NCI-H2081 (cell line): Measurements from ENCODE around the gene B4GALT6.

Source experiments
- DNase-seq, 2 experiments: peaks; one replicate each; lab custom pipeline; 2025; lab: John Stamatoyannopoulos, UW

The B4GALT6 gene

DNA sequence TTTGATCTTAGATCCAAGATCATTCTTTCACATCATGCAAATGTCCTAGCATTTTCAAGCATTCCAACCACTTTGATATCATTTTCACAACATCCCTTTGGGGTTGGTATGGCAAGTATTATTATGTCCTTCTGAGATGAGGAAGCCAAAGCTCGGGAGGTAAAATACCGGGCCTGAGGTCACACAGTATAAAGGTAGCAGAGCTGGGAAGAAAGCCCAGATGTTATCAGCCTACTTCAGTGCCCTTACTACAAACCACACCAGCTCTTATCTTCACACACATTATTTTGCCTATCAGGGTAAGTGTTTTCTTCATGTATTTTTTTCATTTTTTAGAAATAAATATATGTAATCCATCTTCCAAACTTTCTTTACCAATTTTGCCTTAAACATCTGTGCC lies 4.2 kb upstream of the B4GALT6 start:
- no peak for DNase-seq

DNA sequence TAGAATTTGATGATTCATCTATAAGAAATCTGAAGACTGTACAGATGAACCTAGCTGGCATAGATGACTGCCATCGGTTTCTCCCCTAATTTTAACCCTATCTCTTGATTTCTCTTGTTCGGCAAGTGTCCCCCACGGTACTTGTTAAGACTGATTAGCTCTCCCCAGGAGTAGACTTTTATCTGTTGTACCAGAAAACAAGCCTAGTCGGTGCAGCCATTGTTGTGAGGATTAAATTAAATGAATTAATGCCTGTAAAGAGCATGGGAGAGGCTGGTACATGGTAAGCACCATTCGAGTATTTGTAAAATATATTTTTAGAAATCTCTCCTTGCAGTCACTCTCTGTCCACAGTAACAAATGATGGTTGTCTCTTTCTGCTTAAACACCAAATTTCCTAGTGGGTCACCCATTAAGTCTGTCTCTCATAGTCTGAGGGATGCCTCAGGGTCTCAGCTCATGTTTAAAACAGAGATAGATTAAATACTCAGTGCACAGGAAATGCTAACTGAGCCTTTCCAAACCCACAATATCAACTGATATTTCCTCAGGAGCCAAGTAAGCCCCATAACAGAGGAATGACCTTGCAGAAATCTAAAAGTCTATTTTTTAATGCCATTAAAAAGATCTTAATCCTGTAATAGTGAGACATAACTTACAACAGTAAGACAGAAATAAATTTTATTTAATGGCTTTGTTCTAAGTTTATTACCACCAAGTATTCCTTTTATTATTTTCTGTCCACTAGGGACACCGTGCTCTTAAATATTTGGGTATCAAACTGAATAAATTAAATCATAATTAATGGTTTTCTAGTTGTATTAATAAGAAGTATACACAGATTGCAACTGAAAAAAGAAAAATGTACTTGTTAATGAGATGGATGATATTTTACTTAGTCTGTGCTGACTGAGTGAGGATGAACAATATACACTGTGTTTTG lies 2.9 kb upstream of the B4GALT6 start:
- no peak for DNase-seq

DNA sequence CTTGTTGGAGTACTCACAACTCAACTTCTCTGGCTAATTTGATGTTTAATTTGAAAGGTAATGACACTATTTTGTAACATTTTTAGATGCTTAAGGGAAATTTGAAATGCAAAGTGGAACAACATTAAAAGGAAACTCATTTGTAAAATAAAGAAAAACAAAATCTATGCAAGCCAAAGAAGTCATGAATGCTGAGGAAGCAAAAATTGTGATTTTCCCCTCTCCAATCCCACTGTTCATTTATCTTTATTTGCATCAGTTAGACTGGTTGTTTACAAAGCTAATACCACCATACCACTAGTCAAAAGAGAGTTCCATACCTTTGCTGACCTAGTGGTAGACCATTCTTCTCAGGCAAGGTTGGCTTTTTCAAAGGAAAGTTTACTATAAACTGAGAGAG lies 2.2 kb upstream of the B4GALT6 start:
- DNase-seq: no peak

DNA sequence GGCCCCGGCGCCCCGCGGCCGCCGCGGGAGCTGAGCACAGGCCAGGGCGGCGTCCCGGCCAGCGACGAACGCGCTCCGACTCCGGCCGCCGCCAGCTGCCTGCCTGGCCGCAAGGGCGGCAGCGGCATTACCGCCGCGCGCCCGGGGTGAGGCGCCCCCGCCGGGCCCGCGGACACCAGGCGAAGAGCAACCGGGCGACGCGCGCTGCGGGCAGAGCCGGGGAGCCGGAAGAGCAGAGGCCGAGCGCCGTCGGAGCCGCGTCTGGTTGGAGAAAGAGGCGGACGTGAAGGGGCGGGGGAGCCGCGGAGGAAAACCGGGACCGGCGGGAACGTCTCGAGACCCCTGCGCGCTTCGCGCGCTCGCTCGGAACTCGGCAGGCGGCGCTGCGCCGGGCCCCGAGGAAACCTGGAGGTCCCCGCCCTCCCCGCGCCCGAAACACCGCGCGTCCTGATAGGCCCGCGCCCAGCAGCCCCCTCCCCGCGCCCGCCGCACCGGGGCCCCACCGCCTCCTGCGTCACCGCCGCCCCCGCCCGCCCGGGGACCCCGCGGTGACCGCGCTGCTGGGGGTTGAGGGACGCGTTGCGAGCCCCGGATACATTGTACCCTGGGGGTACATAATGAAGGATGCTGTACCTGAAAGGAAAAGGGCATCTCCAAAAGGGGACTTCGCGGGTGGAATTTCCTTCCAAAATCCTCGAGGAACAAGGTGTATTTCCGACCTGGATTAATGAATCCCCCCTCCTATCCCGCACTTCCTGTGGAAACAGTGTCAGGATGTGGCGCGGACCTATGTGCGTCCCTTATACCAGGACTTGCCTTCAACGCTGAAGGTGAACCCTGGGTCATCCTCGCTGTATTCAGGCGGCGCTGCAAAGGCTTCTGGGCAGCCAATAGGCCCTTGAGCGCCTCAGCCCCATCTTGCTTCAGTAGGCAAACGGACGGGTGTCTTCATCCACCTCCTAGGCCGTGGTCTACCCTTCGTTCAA lies 1.0 kb upstream of the B4GALT6 start:
- peak; percentile 86 to 90 for DNase-seq

DNA sequence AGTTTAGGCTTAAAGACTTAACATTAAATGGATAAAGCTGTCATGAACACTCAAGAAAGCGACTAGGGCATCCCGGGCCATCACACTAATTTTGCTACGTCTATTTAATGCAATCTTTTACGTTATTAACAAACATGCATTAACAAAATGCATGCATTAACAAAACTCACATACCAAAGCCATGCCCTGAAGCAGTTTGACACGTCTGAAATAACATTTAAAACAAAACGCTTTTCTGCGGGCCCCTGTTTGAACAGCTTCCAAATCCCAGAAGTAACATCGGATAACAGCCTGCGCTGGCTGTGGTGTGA lies 458 bp downstream of the B4GALT6 start:
- DNase-seq: no peak

DNA sequence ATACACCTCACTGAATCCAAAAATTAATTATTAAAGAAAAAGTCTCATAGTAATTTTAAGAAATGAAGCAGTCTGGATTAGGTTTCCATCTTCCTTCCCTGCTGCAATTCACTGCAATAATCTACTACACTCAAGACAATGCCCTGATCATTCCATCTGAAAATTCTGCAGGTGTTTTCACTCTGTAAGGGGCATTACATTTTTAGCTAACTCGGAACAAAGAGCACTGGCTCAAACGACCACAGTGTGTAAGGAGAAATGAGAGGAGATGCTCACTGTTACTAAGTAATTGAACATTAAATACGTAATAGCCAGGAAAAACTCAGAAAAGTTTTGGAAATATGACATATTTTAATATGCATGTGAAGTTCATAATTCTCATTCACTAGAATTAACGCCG lies 1.3 kb downstream of the B4GALT6 start:
- no peak for DNase-seq

DNA sequence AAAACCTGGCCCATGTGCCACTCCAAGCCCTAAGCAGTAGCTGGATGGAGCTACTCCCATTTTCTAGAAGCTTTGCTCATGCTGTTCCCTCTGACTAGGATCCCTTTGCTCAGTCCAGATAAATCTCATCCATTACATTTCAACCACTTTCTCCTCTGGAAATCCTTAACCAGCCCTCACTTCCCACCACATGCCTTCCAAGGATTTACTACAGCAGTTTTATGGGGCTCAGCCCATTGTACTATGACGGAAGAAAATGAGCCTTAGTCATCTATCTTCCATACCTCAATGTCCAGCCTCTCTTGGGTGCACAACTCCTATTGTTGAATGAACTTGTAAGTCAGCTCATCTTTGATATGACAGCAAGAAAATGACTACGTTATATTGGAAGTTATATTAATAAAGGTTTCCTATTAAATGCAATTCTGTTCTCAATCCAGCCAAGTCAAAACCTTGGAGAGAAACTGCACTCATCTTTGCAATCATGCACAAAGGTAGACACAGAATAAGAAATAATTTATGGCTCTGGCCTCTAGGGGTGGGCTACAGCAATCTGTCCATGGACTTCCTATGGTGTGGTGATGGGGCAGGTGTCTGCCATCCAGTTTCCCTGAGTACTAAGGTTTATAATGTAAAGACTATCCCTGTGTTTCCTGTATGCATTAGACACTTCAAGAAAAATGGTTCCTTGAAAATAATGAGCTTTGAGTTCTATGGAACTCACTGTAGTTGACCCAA lies 3.4 kb downstream of the B4GALT6 start:
- DNase-seq: peak in 1 of 2 experiments; percentile 8

DNA sequence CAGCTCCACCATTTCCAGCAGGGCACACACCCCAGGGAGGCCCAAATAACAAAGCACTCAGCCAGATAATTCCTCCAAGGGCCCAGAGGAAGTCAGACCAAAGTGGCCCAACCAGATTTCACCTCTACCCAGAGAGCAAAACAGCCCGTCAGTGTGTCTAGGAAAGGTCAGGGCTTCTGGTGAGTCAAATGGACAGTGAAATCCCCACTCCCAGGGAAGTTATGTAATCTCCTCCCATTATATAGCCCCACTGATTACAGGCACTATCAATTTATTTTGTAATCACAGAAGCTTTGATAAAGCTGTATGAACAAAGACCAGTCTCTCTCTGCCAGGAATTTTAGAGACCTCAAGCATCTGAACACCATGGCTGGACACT lies 4.0 kb downstream of the B4GALT6 start:
- no peak for DNase-seq

DNA sequence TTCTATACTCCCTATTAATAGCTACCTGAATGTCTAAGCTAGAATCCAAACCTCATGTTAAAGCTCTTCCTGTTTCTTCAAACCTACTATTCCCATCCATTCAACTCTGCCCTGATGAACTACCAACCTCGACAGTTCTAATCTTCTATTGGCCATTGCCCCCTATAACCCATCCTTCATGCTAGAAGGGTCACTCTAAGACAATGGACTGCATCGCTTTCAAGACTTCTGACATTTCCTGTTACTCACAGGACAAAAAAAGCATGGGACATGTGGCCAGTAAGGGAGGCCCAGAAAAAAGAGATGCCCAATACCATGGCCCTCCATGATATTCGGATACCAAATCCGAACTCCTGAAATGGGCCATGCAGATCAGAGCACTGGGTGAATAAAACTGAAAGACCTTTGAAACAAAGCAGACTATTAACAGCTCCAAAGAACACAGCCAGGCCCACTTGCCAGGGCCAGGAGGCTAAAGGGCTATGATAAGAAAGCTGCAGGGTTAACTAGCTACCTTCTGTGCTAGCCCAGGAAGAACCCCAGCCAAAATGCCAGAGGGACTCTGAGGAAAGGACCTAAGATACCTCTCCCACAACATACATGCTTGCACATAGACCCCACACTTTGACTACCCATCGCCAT lies 4.5 kb downstream of the B4GALT6 start:
- DNase-seq: no peak

DNA sequence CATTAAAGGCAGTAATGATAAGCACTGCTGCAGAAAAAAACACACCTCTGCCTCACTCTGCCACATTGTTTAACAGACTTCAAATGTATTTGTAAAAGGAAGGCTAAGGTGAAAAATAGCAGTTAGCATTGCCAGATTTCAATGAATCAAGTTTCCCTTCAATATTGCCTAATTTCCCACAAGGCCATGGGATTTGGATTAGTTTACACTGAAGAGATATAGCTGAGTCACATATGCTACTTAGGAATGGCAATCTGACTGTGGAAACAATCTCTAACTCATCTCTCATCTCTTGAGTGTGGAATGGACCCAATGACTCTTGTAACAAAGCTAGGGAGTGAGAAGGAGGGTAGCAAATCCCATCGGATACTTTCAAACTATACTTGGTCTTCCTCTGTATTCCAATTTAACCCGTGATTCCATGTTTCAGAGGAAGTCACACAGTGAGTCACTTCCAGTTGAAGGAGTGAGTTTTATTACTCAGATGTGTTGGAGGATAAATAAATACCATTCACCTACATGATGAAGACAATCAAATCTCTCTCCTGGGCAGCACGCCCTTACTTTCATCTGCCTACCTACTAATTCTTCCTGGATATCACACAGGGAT lies 5.1 kb downstream of the B4GALT6 start:
- DNase-seq: no peak

DNA sequence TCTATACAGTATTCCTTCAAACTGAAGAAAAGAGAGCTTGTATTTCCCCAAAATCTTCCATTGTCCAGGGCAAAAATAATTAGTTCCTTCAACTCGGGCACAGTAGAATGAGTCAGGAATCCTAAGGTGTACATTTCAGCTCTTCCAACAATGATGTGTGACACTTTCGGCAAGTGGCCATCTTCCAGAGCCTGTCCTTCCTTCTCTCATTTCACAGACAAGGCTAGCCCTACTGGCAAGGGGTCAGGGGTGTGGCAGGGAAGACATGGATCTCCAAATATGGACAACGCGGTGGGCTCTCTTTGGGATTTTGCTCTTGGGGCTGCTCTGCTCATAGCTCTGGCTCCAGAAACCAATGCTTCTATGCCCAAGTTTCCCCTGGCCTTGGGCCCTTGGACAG lies 6.0 kb downstream of the B4GALT6 start:
- DNase-seq: no peak

DNA sequence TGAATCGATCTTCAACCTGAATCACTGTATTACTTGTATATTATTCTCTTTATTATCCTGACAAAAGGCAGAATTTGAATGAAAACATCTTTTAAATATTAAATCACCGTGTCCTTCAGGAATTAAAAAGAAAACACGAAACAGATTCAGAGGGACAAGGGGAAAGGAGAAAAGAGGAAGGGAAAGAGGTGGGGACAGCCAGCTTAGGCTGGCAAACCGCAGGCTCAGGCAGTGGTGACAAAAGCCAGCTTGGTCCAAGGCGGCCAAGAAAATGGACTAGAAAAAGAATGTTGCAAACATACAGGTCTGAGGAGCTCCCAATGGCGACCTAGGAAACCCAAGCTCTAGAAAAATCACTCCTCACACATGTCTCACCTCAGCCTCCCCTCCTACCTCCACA lies 6.8 kb downstream of the B4GALT6 start:
- DNase-seq: no peak

DNA sequence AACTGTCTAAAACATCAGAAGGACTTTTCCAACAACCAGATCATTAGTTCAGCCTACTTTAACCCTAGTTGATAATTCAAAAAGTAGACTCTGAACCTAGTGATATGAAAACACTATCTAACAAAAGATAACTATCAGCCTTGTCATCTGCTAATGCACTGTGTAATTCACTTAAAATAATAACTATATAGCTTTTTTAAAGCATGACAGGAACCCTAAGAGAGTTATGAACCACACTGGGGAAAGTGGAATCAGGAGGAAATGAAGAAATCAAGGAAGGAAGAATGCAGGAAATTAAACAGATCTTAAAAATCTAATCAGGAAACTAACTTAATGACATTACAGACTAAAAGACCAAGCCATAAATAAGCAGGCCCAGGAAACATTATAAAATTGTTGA lies 9.0 kb downstream of the B4GALT6 start:
- DNase-seq: no peak

DNA sequence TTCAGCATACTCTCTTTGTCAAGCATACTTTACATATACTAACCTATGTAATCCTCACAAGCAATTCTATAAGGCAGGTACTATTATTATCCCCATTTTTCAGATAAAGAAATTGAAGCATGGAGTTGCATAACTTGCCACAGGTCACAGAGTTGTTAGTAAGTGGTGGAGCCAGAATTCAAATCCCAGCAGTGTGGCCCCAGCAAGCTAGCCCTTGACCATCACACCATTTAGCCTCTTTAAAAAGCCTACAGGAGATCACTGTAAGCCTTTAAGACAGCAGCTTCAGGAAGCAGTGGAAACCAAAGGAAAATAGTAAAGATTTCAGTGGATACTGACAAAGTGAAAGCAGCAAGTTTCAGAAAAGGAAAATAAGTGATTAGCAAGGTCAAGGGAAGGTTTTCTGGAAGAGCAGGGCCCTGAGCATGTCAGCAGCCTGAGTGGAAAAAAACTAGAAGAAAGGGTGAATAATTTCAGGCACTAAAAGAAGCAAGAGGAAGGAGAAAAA lies 11.7 kb downstream of the B4GALT6 start:
- DNase-seq: no peak

DNA sequence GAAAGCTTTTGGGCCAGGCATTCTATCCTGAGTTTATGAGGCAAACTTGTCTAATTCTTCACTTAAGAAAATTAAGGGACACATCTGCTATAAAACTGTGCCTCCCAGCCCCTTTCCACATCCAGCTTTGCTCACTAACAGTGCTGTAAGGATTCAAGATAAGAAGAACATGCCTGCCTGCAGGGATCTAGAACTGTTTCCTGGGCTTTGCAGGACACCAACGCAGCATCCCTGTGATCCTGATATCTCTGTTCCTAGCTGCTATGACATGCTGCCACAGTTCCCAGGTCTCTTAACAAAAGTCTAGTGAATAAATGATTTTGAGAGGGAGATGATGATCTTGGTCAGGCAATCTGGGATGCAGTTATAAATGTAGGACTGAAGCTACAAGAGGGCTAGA lies 12.4 kb downstream of the B4GALT6 start:
- DNase-seq: no peak

DNA sequence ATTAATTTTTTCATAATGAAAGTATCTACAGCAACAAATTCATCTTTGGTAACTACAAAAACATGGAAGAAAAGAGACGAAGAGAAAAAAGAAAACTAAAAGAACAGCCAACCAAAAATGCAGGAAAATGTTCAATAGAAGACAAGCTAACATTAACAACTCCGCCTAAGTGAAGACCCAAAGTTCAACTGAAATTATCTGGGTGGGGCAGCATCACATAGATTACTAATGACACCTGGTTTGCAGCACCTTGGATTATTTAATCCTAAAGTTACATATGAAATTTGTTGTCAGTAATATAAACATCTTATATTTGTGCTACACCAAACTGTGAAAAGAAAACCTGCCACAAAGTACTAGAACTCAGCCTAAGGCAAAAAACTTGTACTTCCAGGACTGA lies 14.8 kb downstream of the B4GALT6 start:
- DNase-seq: no peak

DNA sequence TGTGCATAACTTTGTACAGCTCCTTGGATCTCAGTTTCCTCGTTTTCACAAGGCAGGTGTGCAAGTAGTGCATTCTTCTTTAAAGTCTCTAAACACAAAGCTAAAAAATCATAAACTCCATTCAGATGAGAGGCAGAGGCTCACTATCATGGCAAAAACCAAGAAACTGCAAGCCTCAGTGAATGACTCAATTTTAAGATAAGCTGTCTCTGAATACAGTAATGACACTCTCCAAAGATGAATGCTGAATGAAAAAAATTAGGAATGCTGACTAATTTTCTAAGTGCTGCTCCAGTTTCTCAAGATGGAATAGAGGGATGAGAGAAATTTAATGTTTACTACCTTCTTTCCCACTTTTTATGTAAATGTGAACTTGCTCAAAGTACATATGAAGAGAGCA lies 17.2 kb downstream of the B4GALT6 start:
- no peak for DNase-seq

DNA sequence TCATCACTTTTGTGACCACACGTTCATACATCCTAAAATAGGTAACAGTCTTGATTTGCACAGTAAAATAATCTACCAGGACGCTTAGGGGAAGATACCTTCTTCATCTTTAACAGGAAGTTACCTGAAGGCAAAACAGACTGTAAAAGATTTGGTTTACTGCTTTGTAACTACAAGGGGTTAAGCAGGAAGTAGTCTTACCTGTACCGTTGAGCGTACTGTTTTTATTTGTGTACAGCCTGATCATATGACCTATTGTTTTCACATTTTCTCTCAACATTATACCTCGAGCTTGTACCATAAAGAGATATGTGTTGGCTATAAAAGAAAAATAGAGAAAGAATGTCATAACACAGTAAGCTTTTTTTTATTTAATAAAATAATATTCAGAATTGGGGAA lies 18.3 kb downstream of the B4GALT6 start:
- no peak for DNase-seq

DNA sequence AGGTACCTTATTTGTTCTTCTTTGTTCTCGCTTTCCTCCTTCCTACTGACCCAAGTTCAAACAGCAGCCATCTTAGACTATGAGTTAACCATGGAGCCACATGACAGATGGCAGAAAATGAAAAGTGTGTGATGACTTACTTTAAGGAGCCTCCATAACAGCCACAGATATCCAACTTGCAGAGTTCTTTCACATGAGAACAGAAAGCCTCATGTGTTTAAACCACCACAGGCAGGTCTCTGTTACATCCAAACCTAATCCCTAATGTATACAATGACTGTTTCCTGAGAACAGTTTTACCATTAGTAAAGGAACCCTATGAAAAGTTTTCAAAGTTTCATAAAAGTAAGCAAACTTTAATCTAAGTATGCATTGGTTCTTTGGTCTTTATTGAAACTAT lies 20.3 kb downstream of the B4GALT6 start:
- DNase-seq: no peak

DNA sequence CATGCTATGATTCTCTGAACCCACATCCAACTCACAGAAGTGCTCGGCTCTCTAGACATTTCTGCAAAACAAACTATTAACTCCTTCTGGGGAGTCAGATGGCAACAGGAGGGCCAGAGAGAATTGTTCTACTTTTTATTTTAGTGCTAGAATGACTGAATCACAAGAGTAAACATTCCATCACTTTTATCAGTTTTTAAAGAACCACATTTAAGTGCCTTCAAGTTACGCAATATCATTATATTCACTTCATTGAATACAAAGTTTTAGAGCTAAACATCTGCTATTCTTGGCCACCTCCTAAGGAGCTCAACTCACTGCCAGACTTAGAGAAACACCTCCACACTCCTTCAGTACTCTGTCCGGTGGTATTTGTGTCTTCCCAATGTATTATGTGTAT lies 22.4 kb downstream of the B4GALT6 start:
- no peak for DNase-seq

DNA sequence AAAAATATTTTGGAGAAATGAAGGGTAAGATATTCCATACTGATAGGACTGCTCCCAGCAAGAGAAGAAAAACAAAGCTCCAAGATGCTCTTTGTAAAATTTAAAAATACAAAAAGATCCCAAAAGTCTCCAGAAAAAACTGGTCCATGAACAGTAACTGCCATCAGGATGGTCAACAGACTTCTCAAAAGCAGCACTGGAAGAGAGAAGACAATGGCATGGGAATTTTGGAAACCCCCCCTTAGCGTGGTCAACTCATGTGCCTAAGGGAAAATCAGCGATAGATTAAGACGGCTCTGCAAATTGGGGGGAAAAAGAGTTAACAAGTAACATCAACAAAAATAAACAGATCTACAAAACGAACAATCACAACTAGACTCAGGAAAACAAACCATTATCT lies 23.6 kb downstream of the B4GALT6 start:
- no peak for DNase-seq
